Activated CD4-positive, alpha-beta T cell treated with anti-CD3 and anti-CD28 coated beads, Interleukin-2, amount 50 U/mL, for 48 hours (primary cell): Measurements from ENCODE around the gene MT1M.
"Not testable (repeated sequence)": the region's sequence is repeated elsewhere in the genome, so short reads cannot be mapped to it uniquely, and the experiment has no call there.

Experiments used
- DNase-seq, 2 experiments: peaks; one replicate each; pipeline ENCODE4 v3.0.0-alpha.2; 2020

Gene MT1M

DNA sequence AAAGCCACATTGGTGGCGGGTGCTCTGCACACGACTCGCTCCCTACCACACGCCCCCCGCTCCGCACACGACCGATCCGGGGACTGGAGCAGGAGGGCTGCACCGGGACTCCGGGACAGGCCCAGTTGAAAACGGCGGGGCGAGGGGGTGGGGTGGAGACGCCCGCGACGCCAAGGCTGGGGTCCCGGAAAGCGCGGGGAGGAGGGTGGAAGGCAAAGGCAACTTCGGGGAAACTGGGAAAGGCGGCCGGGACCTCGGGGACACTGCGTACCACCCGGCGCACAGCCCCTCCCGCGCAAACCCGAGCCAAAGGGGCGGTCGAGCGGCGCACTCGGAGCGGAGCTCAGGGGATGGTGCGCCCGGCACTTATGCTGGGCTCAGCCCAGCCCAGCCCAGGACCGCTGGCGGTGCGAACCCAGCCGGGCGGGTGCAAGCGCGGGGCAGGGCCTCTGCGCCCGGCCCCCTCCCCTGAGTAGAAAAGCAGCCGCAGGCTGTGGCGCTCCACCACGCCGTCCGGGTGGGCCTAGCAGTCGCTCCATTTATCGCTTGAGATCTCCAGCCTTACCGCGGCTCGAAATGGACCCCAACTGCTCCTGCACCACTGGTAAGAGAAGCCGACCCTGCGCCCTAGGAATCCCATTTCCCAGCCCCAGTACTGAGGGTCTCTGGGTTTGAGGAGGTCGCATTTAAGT is at the start of gene MT1M:
Gene MT1M, plus strand, starts transcription at position 504 of the 692 bp plus-strand sequence. Its CDS starts 73 bp downstream, at position 577.
- no peak for DNase-seq

- not testable (repeated sequence) for DNase-seq
Observed at GRCh38 chr16:56582911-56583310, 49.5 kb upstream of the MT1M start.

DNA sequence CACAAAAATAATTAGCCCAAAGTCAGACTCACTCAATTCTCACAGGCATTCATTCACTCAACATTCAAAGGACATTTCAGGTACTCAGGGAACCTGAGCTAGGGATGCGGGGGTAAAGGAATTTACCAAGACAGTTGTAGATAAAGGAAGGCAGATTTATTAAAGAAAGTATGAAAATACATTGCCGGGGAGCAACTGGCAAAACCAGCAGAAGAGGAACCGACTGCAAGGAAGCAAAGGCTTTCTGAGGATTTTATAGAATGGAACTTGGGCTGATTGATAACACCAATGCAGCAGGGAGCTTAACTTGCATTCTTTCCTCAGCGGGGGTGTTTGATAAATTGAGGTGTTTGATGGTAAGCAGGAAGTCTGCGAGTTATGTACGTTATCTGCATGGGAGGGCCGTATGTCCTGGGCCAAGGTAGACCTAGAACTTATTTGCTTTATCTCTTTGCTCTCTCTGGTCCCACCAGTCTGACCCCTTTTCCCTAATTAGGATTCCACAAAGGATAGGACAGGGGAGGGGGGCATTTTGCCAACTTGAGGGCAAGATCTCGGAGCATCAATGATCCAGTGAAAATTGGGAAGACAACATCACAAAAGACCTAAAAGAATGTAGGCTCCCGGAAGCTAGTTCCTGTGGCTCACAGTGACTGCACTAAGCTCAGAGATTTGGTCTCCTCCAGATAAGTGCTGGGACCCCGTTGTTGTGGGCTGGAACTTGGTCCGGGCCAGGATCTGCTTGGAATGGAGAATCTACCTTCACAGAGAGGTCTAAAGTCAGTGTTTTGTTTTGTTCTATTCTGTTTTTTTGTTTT is 48.9 kb upstream of the MT1M start:
- no peak for DNase-seq

GRCh38 chr16:56584276-56584675 is 48.2 kb upstream of the MT1M start:
- no peak for DNase-seq

GRCh38 chr16:56588781-56589140 is 43.7 kb upstream of the MT1M start:
- no peak for DNase-seq

- peak; percentile 44 to 55 for DNase-seq
Observed at GRCh38 chr16:56589141-56590039, 43.1 kb upstream of the MT1M start, which contains the start of gene MT3. MT3 (plus strand) TSS chr16:56589528; CDS start chr16:56589591, 63 bp downstream.

DNA sequence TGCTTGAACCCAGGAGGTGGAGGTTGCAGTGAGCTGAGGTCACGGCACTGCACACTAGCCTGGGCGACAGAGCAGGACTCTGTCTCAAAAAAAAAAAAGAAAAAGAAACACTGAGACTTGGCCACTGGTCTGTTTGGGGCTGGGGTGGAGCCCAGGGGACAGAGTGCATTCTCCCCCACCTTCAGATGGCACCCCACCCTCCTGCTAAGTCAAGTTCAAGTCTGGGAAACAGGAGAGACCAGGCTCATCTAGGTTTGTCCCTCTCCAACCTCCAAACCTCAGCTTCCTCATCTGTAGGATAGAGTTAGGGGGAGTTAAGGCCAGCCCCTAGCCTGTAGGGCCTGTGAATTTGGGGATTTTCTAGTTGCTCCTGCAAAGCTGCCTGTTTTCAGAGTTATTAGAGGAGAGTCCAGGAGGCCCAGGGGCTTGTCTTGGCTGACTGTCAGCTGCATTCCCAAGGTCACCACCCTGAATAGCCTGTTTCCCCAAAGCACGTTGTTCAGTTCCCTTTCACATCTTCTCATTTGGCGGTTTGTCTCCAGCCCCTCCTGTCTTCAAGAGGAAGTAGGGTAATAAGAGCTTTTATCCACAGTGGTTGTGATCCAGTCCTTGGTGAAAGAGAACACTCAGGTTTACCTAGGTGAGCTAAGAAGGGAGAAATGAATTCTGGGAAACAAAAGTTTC is 40.9 kb upstream of the MT1M start:
- DNase-seq = no peak

- DNase-seq = no peak
Observed at GRCh38 chr16:56593573-56594291, 38.7 kb upstream of the MT1M start.

GRCh38 chr16:56594292-56594619 is 38.2 kb upstream of the MT1M start:
- DNase-seq = no peak

DNA sequence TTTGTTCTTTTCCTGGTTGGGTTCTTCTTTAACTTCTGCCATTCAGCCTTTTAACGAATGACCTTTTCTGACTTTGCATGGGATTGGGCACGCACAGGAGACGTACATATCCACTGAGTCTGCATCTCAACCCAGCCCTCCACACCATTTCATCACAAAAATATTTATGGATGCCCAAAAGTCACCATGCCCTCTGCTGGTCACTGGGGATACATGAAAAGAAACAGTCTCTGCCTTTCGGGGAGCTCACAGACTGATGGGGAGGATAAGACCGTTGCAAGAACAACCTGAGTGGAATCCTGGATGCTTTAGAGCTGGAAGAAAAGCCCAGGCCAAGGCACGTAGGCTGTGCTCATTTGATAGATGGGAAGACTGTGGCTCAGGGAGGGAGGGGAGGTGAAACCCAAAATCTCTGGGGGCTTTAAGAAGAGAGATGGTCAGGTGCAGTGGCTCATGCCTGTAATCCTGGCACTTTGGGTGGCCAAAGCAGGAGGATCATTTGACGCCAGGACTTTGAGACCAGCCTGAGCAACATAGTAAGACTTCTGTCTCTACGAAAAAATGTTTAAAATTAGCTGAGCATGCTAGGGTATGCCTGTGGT is 32.0 kb upstream of the MT1M start:
- DNase-seq = peak in 1 of 2 experiments; percentile 40

DNA sequence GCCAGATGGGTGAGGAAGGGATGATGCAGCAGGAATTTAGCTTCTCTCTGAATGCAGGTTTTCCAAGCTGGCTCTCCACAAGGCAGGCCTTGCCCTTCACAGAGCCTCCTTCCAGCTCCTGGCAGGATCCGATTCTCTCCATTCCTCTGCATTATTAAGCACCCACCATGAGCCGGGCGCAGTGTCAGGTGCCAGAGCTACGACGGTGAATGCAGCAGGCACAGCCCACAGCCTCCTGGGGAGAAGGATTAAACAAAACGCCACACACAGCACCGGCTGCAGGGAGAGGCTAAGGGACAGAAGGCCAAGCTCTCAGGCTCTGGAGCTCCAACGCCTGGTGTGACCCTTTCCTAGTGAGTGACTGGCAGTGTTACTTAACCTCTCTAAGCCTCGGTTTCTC is 31.1 kb upstream of the MT1M start:
- DNase-seq = no peak

DNA sequence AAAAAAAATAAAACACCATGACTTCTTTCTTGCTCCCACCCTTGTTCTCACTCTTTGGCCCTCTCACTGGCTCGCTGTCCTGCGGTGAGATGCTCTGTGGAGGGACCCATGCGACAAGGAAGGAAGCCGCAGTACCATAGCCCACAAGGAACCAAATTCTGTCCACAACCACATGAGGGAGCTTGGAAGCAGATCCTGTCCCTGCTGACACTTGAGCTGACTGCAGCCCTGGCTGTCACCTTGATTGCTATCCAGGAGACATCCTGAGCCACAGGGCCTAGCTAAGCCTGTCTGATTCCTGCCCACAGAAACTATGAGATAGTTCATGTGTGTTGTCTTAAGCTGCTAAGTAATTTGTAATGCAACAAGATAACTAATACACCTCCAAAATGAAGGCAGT is 28.9 kb upstream of the MT1M start:
- DNase-seq = no peak

DNA sequence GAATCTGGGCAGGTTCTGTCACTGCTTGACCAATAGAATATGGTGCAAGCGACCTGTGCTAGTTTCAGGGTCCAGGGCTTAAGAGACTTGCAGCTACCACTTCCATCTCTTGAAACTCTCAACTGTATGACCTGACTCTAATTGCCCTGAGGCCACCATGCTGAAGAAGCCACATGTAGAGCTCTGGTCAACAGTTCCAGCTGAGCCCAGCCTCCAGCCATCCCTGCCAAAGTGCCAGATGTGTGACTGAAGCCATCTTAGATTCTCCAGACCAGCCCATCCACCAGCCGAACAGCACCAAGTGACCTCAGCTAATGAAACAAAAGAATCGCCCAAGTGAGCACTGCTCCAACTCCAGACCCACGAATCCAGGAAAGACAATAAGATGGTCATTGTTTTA is 27.5 kb upstream of the MT1M start:
- no peak for DNase-seq

GRCh38 chr16:56605475-56605874 is 27.0 kb upstream of the MT1M start:
- DNase-seq = no peak

DNA sequence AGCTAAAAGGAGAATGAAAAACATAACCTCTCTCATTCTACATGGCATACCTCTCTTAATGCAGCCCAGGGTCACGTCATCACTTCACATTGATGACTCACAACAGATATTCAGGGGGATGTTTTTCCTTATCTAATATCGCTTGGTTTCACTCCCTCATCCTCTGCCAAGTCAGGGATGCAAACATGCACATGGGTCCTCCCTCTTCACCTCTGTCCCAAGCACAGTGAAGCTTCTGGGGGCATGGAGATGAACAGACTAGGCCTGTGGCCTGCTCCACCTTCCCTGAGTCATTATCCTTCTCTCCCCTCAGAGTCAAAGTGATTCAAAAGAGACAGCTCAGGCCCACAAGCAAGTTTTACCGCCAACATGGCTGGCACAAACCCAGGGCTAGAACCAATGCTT is 26.4 kb upstream of the MT1M start:
- no peak for DNase-seq

GRCh38 chr16:56606476-56607108 is 25.9 kb upstream of the MT1M start:
- DNase-seq = no peak

GRCh38 chr16:56607109-56607618 is 25.3 kb upstream of the MT1M start:
- DNase-seq = no peak

- no peak for DNase-seq
Observed at GRCh38 chr16:56607675-56608042, 24.8 kb upstream of the MT1M start.

GRCh38 chr16:56608043-56608875 is 24.2 kb upstream of the MT1M start, which contains the start of gene MT2A:
MT2A (plus strand) TSS chr16:56608584; CDS start chr16:56608656, 72 bp downstream.
- DNase-seq = peak; percentile 90 to 93
